Erythroblast (primary cell): ENCODE data around the gene POU2F2.

ENCODE experiments used
- GATA1 ChIP-seq: IDR thresholded peaks from 2 replicates; pipeline ENCODE4 v1.6.1; 2011; ENCODE audit warnings: low read depth, mild to moderate bottlenecking, control low read depth, low read length, moderate library complexity
- POLR2A ChIP-seq: IDR thresholded peaks from 2 replicates; pipeline ENCODE4 v1.6.1; 2011; ENCODE audit warnings: mild to moderate bottlenecking, low read length

GRCh38 chr19:42068756-42069571, 63.3 kb downstream of the POU2F2 start:
- TF ChIP-seq POLR2A (no peak), GATA1 (no peak)
